ENCODE measurements around the gene PRM3. TPM values are rescaled to one million over a fixed set of nuclear protein-coding genes. Genes with fewer than 3 reads are reported as not detected.

Gene PRM3
- total RNA-seq, 1 experiment from 2014 or later, result not detected

DNA sequence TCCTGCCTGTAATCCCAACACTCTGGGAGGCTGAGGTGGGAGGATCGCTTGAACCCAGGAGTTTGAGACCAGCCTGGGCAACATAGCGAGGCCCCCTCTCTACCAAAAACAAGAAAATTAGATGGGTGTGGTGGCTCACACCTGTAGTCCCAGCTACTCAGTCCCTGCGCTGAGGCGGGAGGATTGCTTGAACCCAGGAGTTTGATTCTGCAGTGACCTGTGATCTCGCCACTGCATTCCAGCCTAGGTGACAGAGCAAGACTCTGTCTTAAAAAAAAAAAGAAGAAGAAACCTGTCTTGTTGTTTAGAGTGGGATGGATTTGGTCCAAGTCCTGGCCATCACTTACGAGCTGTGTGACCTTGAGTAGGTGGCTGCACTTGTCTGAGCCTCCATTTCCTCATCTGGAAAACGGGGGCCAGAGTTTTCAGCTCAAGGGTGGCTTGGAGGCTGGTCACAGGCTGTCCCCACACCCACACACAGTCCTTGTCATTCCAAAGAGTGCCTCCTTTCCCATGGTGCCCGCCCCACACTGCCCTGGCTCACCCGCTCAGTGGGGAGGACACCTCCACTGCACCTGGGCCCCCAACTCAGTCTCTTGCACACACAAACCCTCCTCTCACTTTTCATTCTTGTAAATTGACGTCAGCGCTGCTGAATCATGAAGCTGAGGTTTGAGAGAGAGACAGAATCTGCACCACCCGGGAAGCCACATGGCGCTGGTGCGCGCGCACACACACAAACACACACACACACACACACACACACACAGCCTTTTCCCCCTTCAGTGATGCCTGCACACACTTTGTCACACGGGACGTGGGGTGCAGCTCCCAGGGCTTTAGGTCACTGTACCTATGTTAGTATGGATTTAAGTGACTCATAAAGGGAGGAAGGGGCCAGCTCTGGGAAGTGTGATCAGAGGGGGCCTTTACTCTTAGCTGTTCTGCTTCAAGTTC, 21.6 kb downstream of the PRM3 start:
- ChIA-PET CTCF (interaction anchor here (0.6 kb wide), 1 partner anchor 41 kb away, joined by 5 read pairs; no protein-coding TSS in a partner anchor), POLR2A (interaction anchor here (0.6 kb wide), 1 partner anchor 17 kb away, joined by 5 read pairs; no protein-coding TSS in a partner anchor)
- TF ChIP-seq, protein P1, sequence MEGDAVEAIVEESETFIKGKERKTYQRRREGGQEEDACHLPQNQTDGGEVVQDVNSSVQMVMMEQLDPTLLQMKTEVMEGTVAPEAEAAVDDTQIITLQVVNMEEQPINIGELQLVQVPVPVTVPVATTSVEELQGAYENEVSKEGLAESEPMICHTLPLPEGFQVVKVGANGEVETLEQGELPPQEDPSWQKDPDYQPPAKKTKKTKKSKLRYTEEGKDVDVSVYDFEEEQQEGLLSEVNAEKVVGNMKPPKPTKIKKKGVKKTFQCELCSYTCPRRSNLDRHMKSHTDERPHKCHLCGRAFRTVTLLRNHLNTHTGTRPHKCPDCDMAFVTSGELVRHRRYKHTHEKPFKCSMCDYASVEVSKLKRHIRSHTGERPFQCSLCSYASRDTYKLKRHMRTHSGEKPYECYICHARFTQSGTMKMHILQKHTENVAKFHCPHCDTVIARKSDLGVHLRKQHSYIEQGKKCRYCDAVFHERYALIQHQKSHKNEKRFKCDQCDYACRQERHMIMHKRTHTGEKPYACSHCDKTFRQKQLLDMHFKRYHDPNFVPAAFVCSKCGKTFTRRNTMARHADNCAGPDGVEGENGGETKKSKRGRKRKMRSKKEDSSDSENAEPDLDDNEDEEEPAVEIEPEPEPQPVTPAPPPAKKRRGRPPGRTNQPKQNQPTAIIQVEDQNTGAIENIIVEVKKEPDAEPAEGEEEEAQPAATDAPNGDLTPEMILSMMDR (IDR thresholded peaks at IDR 0.05; ENCODE audit: insufficient read depth in 1 of 2, low read depth in 1 of 2, low read length in 1 of 2, severe bottlenecking in 1 of 2, unreplicated experiment in 1 of 2), result no peak
- intact Hi-C loops (cut with micrococcal nuclease; ENCODE audit: unreplicated experiment), result loop anchor here (10.0 kb wide), 1 partner anchor 147 kb away; no protein-coding TSS in a partner anchor
- Histone ChIP-seq H3K27me3 (replicated peaks; ENCODE audit: control insufficient read depth, insufficient read depth, low read length) (no peaks in the 10 kb centered on the region), H3K36me3 (ENCODE audit: control insufficient read depth, insufficient read depth, low read length) (no peaks in the 10 kb centered on the region), H3K9me3 (no peaks in the 10 kb centered on the region), H3K4me1 (no peaks in the 10 kb centered on the region), H3K4me3 (ENCODE audit: low read depth, low read length) (no peak overlapping the region)
- BruUV-seq (replicated peaks), result no TSS peak
- Mint-ChIP-seq H3K27me3 (ENCODE audit: insufficient read depth, unreplicated experiment) (no peaks in the 10 kb centered on the region), H3K9me3 (ENCODE audit: unreplicated experiment) (no peaks in the 10 kb centered on the region), H3K27ac (ENCODE audit: unreplicated experiment) (no peak overlapping the region), H3K4me3 (ENCODE audit: unreplicated experiment) (no peak overlapping the region), H3K4me1 (ENCODE audit: low read depth, unreplicated experiment) (peaks cover 7% of the 10 kb centered on the region), H3K36me3 (ENCODE audit: insufficient read depth, unreplicated experiment) (peaks cover 46% of the 10 kb centered on the region)
- DNase-seq, result no peak

DNA sequence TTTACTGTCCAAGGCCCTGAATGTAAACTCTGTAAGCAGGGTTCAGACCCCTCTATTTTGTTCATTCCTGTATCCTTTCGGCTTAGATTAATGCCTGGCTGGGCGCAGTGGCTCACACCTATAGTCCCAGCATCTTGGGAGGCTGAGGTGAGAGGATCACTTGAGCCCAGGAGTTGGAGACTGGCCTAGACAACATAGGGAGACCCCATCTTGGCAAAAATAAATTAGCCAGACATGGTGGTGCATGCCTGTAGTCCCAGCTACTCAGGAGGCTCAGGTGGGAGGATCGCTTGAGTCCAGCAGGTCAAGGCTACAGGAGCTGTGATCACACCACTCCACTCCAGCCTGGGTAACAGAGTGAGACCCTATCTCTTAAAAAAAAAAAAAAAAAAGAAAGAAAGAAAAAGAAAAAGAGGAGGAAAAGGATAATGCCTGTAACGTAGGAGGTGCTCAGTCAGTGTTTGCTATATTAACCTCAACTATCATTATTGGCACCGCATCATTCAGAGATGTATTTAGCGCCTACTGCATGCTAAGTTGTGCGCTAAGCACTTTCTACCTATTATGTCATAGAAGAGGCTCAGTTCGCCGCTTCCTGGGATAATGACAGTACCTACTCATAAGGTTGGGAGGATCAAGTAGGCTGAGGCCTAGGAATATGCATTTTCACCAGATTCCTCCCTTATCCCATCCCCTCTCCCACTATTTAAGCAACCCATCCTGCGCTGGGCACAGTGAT, 22.5 kb downstream of the PRM3 start:
- Mint-ChIP-seq H3K4me3 (ENCODE audit: unreplicated experiment) (no peak overlapping the region), H3K4me1 (ENCODE audit: low read depth, unreplicated experiment) (peaks cover 7% of the 10 kb centered on the region), H3K9me3 (ENCODE audit: unreplicated experiment) (no peaks in the 10 kb centered on the region), H3K27me3 (ENCODE audit: insufficient read depth, unreplicated experiment) (no peaks in the 10 kb centered on the region), H3K27ac (ENCODE audit: unreplicated experiment) (no peak overlapping the region), H3K36me3 (ENCODE audit: insufficient read depth, unreplicated experiment) (peaks cover 38% of the 10 kb centered on the region)
- BruUV-seq (replicated peaks), result no TSS peak
- intact Hi-C loops (cut with micrococcal nuclease; ENCODE audit: unreplicated experiment), result loop anchor here (10.0 kb wide), 1 partner anchor 146 kb away; no protein-coding TSS in a partner anchor
- no peak for DNase-seq
- no peak overlapping the region for H3K4me3 ChIP-seq (ENCODE audit: low read depth, low read length)
- ChIA-PET CTCF (interaction anchor here (0.6 kb wide), 1 partner anchor 42 kb away, joined by 5 read pairs; no protein-coding TSS in a partner anchor), POLR2A (no interaction called here)
- TF ChIP-seq, protein P1 (IDR thresholded peaks at IDR 0.05; ENCODE audit: insufficient read depth in 1 of 2, low read depth in 1 of 2, low read length in 1 of 2, severe bottlenecking in 1 of 2, unreplicated experiment in 1 of 2), result no peak
- H3K9me3 ChIP-seq, result no peaks in the 10 kb centered on the region
- H3K36me3 ChIP-seq (ENCODE audit: control insufficient read depth, insufficient read depth, low read length), result no peaks in the 10 kb centered on the region
- no peaks in the 10 kb centered on the region for H3K4me1 ChIP-seq
- H3K27me3 ChIP-seq (replicated peaks; ENCODE audit: control insufficient read depth, insufficient read depth, low read length), result no peaks in the 10 kb centered on the region

DNA sequence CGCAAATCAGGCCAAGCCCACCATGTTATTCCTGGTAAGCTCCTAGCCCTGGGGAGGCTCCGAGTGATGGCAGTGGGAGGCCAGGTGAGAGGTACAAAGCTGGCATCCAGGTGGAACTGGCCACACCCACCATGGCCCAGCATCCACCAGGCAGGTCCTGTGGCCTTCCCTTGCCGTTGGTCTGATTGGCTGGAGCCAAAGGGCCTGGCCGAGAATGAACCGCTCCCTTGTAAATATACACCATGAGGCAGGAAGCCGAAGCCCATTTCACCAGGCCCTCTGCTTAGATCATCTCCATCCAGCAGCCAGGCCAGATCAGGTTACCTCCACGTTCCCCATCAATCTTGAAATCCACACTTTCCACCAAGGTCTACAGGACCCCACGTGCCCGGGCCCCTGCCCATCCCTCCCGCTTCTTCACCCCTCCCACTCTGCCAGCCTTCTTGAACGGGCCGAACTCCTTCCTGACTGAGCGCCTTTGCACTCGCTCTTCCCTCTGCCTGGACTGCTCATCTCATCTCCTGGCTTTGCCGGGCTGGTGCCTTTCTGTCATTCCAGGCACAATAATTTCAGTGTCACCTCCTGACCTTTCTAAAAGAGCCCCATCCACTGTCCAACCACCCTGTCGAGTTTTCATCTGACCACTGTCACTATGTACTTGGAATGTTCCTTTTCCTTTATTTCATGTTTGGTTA, 23.2 kb downstream of the PRM3 start:
- Histone ChIP-seq H3K4me1 (no peaks in the 10 kb centered on the region), H3K4me3 (ENCODE audit: low read depth, low read length) (no peak overlapping the region), H3K9me3 (no peaks in the 10 kb centered on the region), H3K36me3 (ENCODE audit: control insufficient read depth, insufficient read depth, low read length) (no peaks in the 10 kb centered on the region), H3K27me3 (replicated peaks; ENCODE audit: control insufficient read depth, insufficient read depth, low read length) (no peaks in the 10 kb centered on the region)
- TF ChIP-seq, protein P1 (IDR thresholded peaks at IDR 0.05; ENCODE audit: insufficient read depth in 1 of 2, low read depth in 1 of 2, low read length in 1 of 2, severe bottlenecking in 1 of 2, unreplicated experiment in 1 of 2), result no peak
- peaks cover 7% of the 10 kb centered on the region for H3K4me1 Mint-ChIP-seq (ENCODE audit: low read depth, unreplicated experiment)
- no peaks in the 10 kb centered on the region for H3K27me3 Mint-ChIP-seq (ENCODE audit: insufficient read depth, unreplicated experiment)
- peaks cover 31% of the 10 kb centered on the region for H3K36me3 Mint-ChIP-seq (ENCODE audit: insufficient read depth, unreplicated experiment)
- no TSS peak for BruUV-seq (replicated peaks)
- POLR2A ChIA-PET, result no interaction called here
- intact Hi-C loops (cut with micrococcal nuclease; ENCODE audit: unreplicated experiment), result loop anchor here (10.0 kb wide), 1 partner anchor 145 kb away; no protein-coding TSS in a partner anchor
- CTCF ChIA-PET, result no interaction called here
- H3K27ac Mint-ChIP-seq (ENCODE audit: unreplicated experiment), result no peak overlapping the region
- no peak for DNase-seq
- no peak overlapping the region for H3K4me3 Mint-ChIP-seq (ENCODE audit: unreplicated experiment)
- no peaks in the 10 kb centered on the region for H3K9me3 Mint-ChIP-seq (ENCODE audit: unreplicated experiment)
